ENCODE results near the gene GRIK2. TPM values are rescaled to one million over a fixed set of nuclear protein-coding genes. Genes with fewer than 3 reads are reported as not detected.

GRIK2 gene
- total and polyA plus RNA-seq, 2 of the 4 experiments (the other 2 are of a cell fraction), result 8.2 to 15.2 TPM

- no peak overlapping the region for H3K14ac ChIP-seq (replicated peaks; ENCODE audit: low read depth, low read length)
- H4K5ac ChIP-seq (ENCODE audit: low read depth, low read length), result no peak overlapping the region
- no peak overlapping the region for H4K8ac ChIP-seq (ENCODE audit: low read depth in 2 of 2, low read length in 2 of 2)
- ChIA-PET POLR2A (ENCODE audit: unreplicated experiment) (no interaction called here), CTCF (interaction anchor here (1.7 kb wide), 1 partner anchor 9 kb away, joined by 5 read pairs; no protein-coding TSS in a partner anchor)
- H3K4me1 ChIP-seq (ENCODE audit: control insufficient read depth, insufficient read depth, low read length), result peaks cover 2% of the 10 kb centered on the region; the same call in 1 of the 2 replicates
- no peak for ATAC-seq (ENCODE audit: low read depth)
- TF ChIP-seq RAD21 (IDR thresholded peaks at IDR 0.05; ENCODE audit: low read length) (no peak), MXI1 (IDR thresholded peaks at IDR 0.05; ENCODE audit: borderline replicate concordance, low read depth, low read length) (no peak), BHLHE40 (IDR thresholded peaks at IDR 0.05; ENCODE audit: low read depth, low read length) (no peak), ELK1 (IDR thresholded peaks at IDR 0.05; ENCODE audit: borderline replicate concordance, low read depth, low read length) (no peak), SMC3 (IDR thresholded peaks at IDR 0.05; ENCODE audit: low read depth, low read length) (no peak), MAFK (IDR thresholded peaks at IDR 0.05; ENCODE audit: low read depth, low read length) (no peak), CEBPB (IDR thresholded peaks at IDR 0.05; ENCODE audit: low read depth, low read length) (no peak), RFX5 (IDR thresholded peaks at IDR 0.05; ENCODE audit: low read depth, low read length) (no peak), FOS (IDR thresholded peaks at IDR 0.05; ENCODE audit: low read depth, low read length) (no peak), RCOR1 (IDR thresholded peaks at IDR 0.05; ENCODE audit: insufficient replicate concordance, low read length) (no peak), USF2 (IDR thresholded peaks at IDR 0.05; ENCODE audit: low read depth, low read length) (no peak), CHD1 (IDR thresholded peaks at IDR 0.05; ENCODE audit: low read depth, low read length) (no peak)
- dilution Hi-C loops (cut with HindIII; ENCODE audit: low sequenced_read_pairs, unreplicated experiment) (no loop called here), in situ Hi-C loops (cut with MboI; ENCODE audit: low sequenced_read_pairs) (no loop called here), intact Hi-C loops (cut with micrococcal nuclease) (no loop called here)
- H3K56ac ChIP-seq (ENCODE audit: extremely low read depth, insufficient read depth, low read length), result no peak overlapping the region
- no peaks in the 10 kb centered on the region for H3K79me1 ChIP-seq (ENCODE audit: low read depth in 1 of 2, low read length in 2 of 2)
- no peak overlapping the region for H3K18ac ChIP-seq (ENCODE audit: low read depth, low read length)
- no peak overlapping the region for H2AK9ac ChIP-seq (replicated peaks; ENCODE audit: low read depth, low read length, poor library complexity)
- H2BK20ac ChIP-seq (ENCODE audit: low read depth, low read length), result no peak overlapping the region
- BruUV-seq (replicated peaks), result no TSS peak
- H2AFZ ChIP-seq (replicated peaks; ENCODE audit: low read length, poor library complexity), result no peak overlapping the region
- peaks cover 4% of the 10 kb centered on the region; the same call in 1 of the 2 replicates for H3K9me3 ChIP-seq (ENCODE audit: control insufficient read depth, insufficient read depth, low read length)
- no peaks in the 10 kb centered on the region for H3K36me3 ChIP-seq (ENCODE audit: control insufficient read depth, insufficient read depth, low read length)
- H3K23ac ChIP-seq (ENCODE audit: low read depth, low read length), result no peak overlapping the region
- H3K9me1 ChIP-seq (ENCODE audit: insufficient read depth, low read length), result no peaks in the 10 kb centered on the region
- H4K20me1 ChIP-seq (ENCODE audit: insufficient read depth, low read length), result no peaks in the 10 kb centered on the region
- H2BK15ac ChIP-seq (ENCODE audit: low read depth, low read length), result no peak overlapping the region
- H2BK5ac ChIP-seq (ENCODE audit: low read depth, low read length, poor library complexity, severe bottlenecking), result no peak overlapping the region
- no peak for DNase-seq
- H3K27ac ChIP-seq (ENCODE audit: insufficient read depth, low read length), result no peak overlapping the region
- H2AK5ac ChIP-seq (ENCODE audit: low read depth, low read length), result no peak overlapping the region
- H3K4me2 ChIP-seq (ENCODE audit: low read depth, low read length), result no peak overlapping the region
- no peak overlapping the region for H3K4ac ChIP-seq (ENCODE audit: low read depth, low read length)
- H3K27me3 ChIP-seq (ENCODE audit: control insufficient read depth, insufficient read depth, low read length), result no peaks in the 10 kb centered on the region
- H4K91ac ChIP-seq (ENCODE audit: insufficient read depth, low read depth, low read length), result no peak overlapping the region
- no peak overlapping the region for H2BK120ac ChIP-seq (ENCODE audit: low read depth, low read length)
- WGBS, 2 experiments (ENCODE audit: extremely low coverage in 2 of 2, insufficient read length in 1 of 2), result 83% methylated on average over 1 of the region's 2 CpGs; no CpG with 5 or more reads in 1 of the 2 experiments
- H3K9ac ChIP-seq (ENCODE audit: low read depth, low read length), result no peak overlapping the region
- H3K4me3 ChIP-seq (ENCODE audit: insufficient read depth, low read depth, low read length), result no peak overlapping the region
Observed at GRCh38 chr6:101826269-101826668, 432.8 kb downstream of the GRIK2 start.

All from IMR-90 (cell line).